Measurements from ENCODE around the gene ZNF70.

DNA sequence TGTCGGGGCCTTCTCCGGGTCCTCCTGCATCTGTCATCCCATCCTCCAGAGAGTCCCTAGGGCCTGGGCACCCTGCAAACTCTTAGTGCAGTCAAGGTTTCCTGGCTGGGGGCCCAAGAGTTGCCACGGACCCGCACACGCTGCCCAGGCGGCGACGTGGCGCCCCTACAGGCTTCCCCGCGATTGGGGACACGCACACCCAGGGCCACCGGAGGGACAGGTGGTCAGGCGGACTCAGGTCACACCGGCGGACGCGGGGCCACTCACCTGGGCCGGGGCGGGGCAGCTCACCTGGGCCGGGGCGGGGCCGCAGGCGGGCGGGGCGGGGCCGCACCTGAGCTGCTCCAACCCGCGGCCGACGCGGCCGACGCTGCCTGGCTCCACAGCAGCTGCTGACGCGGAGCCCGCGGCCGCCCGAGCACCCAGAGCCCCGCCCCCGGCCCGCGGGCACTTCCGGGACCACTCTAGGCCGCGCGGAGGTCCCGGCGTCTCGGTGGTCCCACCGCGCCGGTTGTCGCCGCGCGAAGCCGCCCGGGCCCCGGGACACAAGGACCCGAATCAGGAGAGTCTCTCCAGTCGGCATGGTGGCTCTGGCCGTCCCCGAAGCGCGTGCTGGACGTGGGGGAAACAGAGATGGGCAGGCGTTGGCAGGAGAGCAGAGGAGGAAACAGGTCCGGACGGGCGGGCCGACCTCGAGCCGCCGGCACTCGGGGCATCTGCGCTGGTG lies at the start of gene ZNF70:
- TF ChIP-seq, protein P1, sequence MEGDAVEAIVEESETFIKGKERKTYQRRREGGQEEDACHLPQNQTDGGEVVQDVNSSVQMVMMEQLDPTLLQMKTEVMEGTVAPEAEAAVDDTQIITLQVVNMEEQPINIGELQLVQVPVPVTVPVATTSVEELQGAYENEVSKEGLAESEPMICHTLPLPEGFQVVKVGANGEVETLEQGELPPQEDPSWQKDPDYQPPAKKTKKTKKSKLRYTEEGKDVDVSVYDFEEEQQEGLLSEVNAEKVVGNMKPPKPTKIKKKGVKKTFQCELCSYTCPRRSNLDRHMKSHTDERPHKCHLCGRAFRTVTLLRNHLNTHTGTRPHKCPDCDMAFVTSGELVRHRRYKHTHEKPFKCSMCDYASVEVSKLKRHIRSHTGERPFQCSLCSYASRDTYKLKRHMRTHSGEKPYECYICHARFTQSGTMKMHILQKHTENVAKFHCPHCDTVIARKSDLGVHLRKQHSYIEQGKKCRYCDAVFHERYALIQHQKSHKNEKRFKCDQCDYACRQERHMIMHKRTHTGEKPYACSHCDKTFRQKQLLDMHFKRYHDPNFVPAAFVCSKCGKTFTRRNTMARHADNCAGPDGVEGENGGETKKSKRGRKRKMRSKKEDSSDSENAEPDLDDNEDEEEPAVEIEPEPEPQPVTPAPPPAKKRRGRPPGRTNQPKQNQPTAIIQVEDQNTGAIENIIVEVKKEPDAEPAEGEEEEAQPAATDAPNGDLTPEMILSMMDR (IDR thresholded peaks at IDR 0.05) = no peak
- TF ChIP-seq EP300 (IDR thresholded peaks at IDR 0.05) (no peak), POLR2AphosphoS5 (IDR thresholded peaks at IDR 0.05) (peak; percentile 69 to 91 (median 78))
